D721Med (cell line): ENCODE results near the gene UCK2.

Experiments used
- DNase-seq: peaks from one replicate; pipeline ENCODE4 v3.0.0; 2011; ENCODE audit warnings: low spot score; ENCODE audit not compliant: insufficient read length
- FAIRE-seq: peaks from 2 replicates; lab custom pipeline; 2011; peaks lifted over from hg19 to GRCh38; lab: Jason Lieb, UNC
- TF ChIP-seq, protein P1 (sequence below): IDR thresholded peaks from 2 replicates; pipeline ENCODE4 v1.5.1; 2012; ENCODE audit warnings: mild to moderate bottlenecking, control low read depth; ENCODE audit not compliant: insufficient read depth; ENCODE audit errors: missing control alignments

The UCK2 gene

GRCh38 chr1:165862448-165862847 is 35.0 kb downstream of the UCK2 start:
- TF ChIP-seq, protein P1, sequence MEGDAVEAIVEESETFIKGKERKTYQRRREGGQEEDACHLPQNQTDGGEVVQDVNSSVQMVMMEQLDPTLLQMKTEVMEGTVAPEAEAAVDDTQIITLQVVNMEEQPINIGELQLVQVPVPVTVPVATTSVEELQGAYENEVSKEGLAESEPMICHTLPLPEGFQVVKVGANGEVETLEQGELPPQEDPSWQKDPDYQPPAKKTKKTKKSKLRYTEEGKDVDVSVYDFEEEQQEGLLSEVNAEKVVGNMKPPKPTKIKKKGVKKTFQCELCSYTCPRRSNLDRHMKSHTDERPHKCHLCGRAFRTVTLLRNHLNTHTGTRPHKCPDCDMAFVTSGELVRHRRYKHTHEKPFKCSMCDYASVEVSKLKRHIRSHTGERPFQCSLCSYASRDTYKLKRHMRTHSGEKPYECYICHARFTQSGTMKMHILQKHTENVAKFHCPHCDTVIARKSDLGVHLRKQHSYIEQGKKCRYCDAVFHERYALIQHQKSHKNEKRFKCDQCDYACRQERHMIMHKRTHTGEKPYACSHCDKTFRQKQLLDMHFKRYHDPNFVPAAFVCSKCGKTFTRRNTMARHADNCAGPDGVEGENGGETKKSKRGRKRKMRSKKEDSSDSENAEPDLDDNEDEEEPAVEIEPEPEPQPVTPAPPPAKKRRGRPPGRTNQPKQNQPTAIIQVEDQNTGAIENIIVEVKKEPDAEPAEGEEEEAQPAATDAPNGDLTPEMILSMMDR, result no peak
- no peak for DNase-seq
- FAIRE-seq, result no peak

DNA sequence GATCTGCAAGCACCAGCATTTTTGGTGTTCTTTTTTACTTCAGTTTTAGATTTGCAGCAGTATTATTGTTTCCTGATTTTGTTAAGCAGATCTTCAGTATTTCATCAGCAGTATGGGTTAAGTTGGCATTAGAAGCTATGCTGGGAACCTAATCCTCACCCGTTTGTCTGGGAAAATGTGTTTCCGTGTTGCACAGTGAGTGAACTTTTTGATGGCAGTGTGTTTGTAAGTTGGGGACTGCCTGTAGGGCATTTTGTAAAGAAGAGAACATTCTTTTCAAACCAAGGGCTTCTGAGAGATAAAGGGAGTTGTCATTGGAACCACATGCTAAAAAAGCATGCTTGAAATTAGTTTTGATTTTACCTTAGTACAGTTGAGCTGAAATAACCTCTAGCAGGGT is 35.9 kb downstream of the UCK2 start:
- TF ChIP-seq, protein P1, result no peak
- DNase-seq, result no peak

GRCh38 chr1:165865633-165866340 is 38.4 kb downstream of the UCK2 start:
- no peak for DNase-seq
- TF ChIP-seq, protein P1, result no peak
- no peak for FAIRE-seq

More for the DNA sequence above, 35.9 kb downstream of the UCK2 start:
- FAIRE-seq, result no peak

GRCh38 chr1:165869343-165869742 is 41.9 kb downstream of the UCK2 start:
- DNase-seq, result no peak

GRCh38 chr1:165871311-165872067 is 44.1 kb downstream of the UCK2 start:
- DNase-seq (no peak), FAIRE-seq (no peak)
- TF ChIP-seq, protein P1, result peak; percentile 3

More at GRCh38 chr1:165869343-165869742, 41.9 kb downstream of the UCK2 start:
- peak; percentile 51 for FAIRE-seq
- TF ChIP-seq, protein P1, result no peak

GRCh38 chr1:165873481-165873880 is 46.1 kb downstream of the UCK2 start:
- FAIRE-seq, result no peak
- DNase-seq, result no peak

More at GRCh38 chr1:165873481-165873880, 46.1 kb downstream of the UCK2 start:
- TF ChIP-seq, protein P1, result no peak
